GM21576 (cell line): Measurements from ENCODE around the gene FNBP1.

Experiments
- ATAC-seq: cut with Tn5 transposase; IDR thresholded peaks from one replicate; pipeline ENCODE4 v1.9.1; 2021; ENCODE audit warnings: mild to moderate bottlenecking, moderate library complexity; ENCODE audit not compliant: unreplicated experiment

FNBP1 gene

GRCh38 chr9:130042885-130043653, at the start of gene FNBP1:
FNBP1 (minus strand) TSS chr9:130043189; CDS start chr9:130042975, 214 bp downstream.
- no peak for ATAC-seq

GRCh38 chr9:130090915-130091314, 47.9 kb upstream of the FNBP1 start:
- ATAC-seq: no peak

GRCh38 chr9:130089141-130089540, 46.2 kb upstream of the FNBP1 start:
- no peak for ATAC-seq

- ATAC-seq: no peak
These were observed 45.1 kb upstream of the FNBP1 start for GRCh38 chr9:130088051-130088450.

- ATAC-seq: no peak
These were observed 41.3 kb upstream of the FNBP1 start for GRCh38 chr9:130084337-130084736.

- ATAC-seq: no peak
These were observed 35.6 kb upstream of the FNBP1 start for GRCh38 chr9:130078547-130078946.

- no peak for ATAC-seq
These were observed 30.4 kb upstream of the FNBP1 start for GRCh38 chr9:130073373-130073772.

- ATAC-seq: no peak
These were observed 29.7 kb upstream of the FNBP1 start for GRCh38 chr9:130072515-130073235.

- ATAC-seq: no peak
These were observed 26.1 kb upstream of the FNBP1 start for GRCh38 chr9:130069048-130069447.

GRCh38 chr9:130064621-130065020, 21.6 kb upstream of the FNBP1 start:
- ATAC-seq: no peak

- no peak for ATAC-seq
These were observed 19.8 kb upstream of the FNBP1 start for GRCh38 chr9:130062750-130063149.

- ATAC-seq: no peak
These were observed 17.3 kb upstream of the FNBP1 start for GRCh38 chr9:130060296-130060695.

- no peak for ATAC-seq
These were observed 15.9 kb upstream of the FNBP1 start for GRCh38 chr9:130058887-130059286.

- no peak for ATAC-seq
These were observed 15.2 kb upstream of the FNBP1 start for GRCh38 chr9:130058154-130058553.

GRCh38 chr9:130054820-130055219, 11.8 kb upstream of the FNBP1 start:
- ATAC-seq: no peak

GRCh38 chr9:130054325-130054786, 11.4 kb upstream of the FNBP1 start:
- ATAC-seq: no peak

- no peak for ATAC-seq
These were observed 10.7 kb upstream of the FNBP1 start, which contains the start of gene GPR107 for GRCh38 chr9:130053504-130054324. GPR107 (plus strand) TSS chr9:130053906; CDS start chr9:130053933, 27 bp downstream.

GRCh38 chr9:130053109-130053503, 10.1 kb upstream of the FNBP1 start:
- ATAC-seq: no peak

GRCh38 chr9:130051855-130052254, 8.9 kb upstream of the FNBP1 start:
- ATAC-seq: no peak

- ATAC-seq: no peak
These were observed 7.5 kb upstream of the FNBP1 start for GRCh38 chr9:130050462-130050861.
